HepG2 (cell line): Measurements from ENCODE around the gene PDILT. TPM values are rescaled to one million over a fixed set of nuclear protein-coding genes. Genes with fewer than 3 reads are reported as not detected.

ENCODE experiments used
- NFIC ChIP-seq: IDR thresholded peaks from 2 replicates; pipeline ENCODE4 v1.6.1; 2012; ENCODE audit warnings: mild to moderate bottlenecking, low read length, inconsistent platforms
- SP4 ChIP-seq: sonication (generic); formaldehyde crosslinking; IDR thresholded peaks from 2 replicates; pipeline ENCODE4 v1.8.1; 2023; ENCODE audit warnings: mild to moderate bottlenecking, missing genetic modification reagents
- SYNCRIP ChIP-seq: fragments of 200-400 bp; formaldehyde crosslinking; IDR thresholded peaks from 2 replicates; pipeline ENCODE4 v1.6.1; 2018; ENCODE audit warnings: mild to moderate bottlenecking, low read depth, low read length; ENCODE audit not compliant: insufficient read depth
- ZFP36 ChIP-seq: fragments of 150-350 bp; IDR thresholded peaks from 2 replicates; pipeline ENCODE4 v1.6.1; 2018; ENCODE audit warnings: borderline replicate concordance, low read length, low read depth; ENCODE audit not compliant: partially characterized antibody
- ZMYM3 ChIP-seq: sonication (generic); formaldehyde crosslinking; IDR thresholded peaks from 2 replicates; pipeline ENCODE4 v1.5.1; 2020; ENCODE audit warnings: mild to moderate bottlenecking, missing genetic modification reagents
- ZSCAN25 ChIP-seq: sonication (generic); formaldehyde crosslinking; IDR thresholded peaks from 2 replicates; pipeline ENCODE4 v1.8.0; 2022; ENCODE audit warnings: mild to moderate bottlenecking, missing genetic modification reagents
- polyA plus RNA-seq, 8 experiments: library from polyadenylated mRNA; depleted of rRNA in 3 of 8; stranded (reverse) in 7 of 8; unstranded in 1 of 8; fragments of >200 nt; fragmentation: Illumina TruSeq in 4 of 8; extraction: Trizol in 4 of 8; gene quantifications; 2 replicates each; pipeline versions ENCODE4 v1.2.1 to v1.2.3, GENCODE V29; 2011 to 2016; ENCODE audit warnings: low read depth in 4 of 8, missing spikeins in 1 of 8, mixed read lengths in 1 of 8; ENCODE audit not compliant: insufficient read depth in 1 of 8
- total RNA-seq, 5 experiments: library from RNA; depleted of rRNA; stranded (reverse); fragments of >200 nt; fragmentation: Illumina TruSeq; extraction: Trizol; gene quantifications; 2 replicates each; pipeline ENCODE4 v1.2.3, GENCODE V29; 2016; ENCODE audit warnings: low read depth in 1 of 5
- TF ChIP-seq, protein P1 (sequence below): sonication (generic); formaldehyde crosslinking; IDR thresholded peaks from 2 replicates; pipeline ENCODE4 v1.4.0; 2020; ENCODE audit warnings: low read depth, mild to moderate bottlenecking, missing genetic modification reagents
- TF ChIP-seq, protein P2 (sequence below): sonication (generic); formaldehyde crosslinking; IDR thresholded peaks from 2 replicates; pipeline ENCODE4 v1.5.0; 2020; ENCODE audit warnings: mild to moderate bottlenecking, missing genetic modification reagents, borderline replicate concordance
- TF ChIP-seq, protein P3 (sequence below): sonication (generic); formaldehyde crosslinking; IDR thresholded peaks from 2 replicates; pipeline ENCODE4 v1.8.0; 2022; ENCODE audit warnings: mild to moderate bottlenecking, missing genetic modification reagents
- TF ChIP-seq, protein P4 (sequence below): sonication (generic); formaldehyde crosslinking; IDR thresholded peaks from 2 replicates; pipeline ENCODE4 v1.5.1; 2020; ENCODE audit warnings: mild to moderate bottlenecking, missing genetic modification reagents, borderline replicate concordance

PDILT gene
- total and polyA plus RNA-seq, 2 of the 13 experiments (the other 11 are each of a cell fraction or from before 2014, with no cell fraction given) = not detected

DNA sequence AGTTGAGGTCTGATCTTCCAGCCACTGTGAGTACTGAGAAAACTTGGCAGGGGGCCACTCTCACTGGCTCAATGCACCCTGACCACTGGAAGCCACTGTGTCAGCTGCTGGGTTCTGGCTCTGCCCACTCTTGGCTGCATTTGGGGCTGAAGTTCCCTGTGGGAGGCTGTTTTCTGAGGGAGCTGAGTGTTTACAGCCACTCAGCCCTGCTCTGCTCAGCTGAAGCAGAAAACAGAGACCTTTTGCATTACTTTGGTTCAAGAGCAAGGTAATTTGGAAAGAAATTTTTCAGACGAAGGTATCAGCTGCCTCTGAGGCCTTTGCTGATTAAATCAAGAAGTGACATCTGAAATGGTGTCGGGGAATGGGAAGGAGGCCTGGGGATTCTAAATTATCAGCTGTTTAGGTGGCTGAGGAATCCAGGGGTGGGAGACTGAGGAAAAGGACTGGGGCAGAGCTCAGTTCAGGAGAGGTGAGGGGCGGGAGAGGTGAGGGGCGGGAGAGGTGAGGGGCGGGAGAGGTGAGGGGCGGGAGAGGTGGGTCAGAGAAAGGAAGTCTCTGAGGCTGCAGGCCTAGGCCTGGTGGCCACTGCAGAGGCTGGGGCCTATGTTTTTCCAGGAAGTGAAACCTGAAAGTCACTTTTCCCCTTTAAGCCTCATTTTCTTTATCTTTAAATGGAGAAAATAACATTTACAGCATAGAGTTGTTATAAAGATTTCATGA lies 5.0 kb upstream of the PDILT start, which contains the start of gene ACSM5 (continued):
- TF ChIP-seq SP4 (CRISPR knock-in tag) = peak; percentile 54; the same call in 1 of the 2 replicates
- TF ChIP-seq, protein P1, sequence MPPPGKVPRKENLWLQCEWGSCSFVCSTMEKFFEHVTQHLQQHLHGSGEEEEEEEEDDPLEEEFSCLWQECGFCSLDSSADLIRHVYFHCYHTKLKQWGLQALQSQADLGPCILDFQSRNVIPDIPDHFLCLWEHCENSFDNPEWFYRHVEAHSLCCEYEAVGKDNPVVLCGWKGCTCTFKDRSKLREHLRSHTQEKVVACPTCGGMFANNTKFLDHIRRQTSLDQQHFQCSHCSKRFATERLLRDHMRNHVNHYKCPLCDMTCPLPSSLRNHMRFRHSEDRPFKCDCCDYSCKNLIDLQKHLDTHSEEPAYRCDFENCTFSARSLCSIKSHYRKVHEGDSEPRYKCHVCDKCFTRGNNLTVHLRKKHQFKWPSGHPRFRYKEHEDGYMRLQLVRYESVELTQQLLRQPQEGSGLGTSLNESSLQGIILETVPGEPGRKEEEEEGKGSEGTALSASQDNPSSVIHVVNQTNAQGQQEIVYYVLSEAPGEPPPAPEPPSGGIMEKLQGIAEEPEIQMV (CRISPR knock-in tag) = no peak
- 0 out of 2 replicates have a peak, but pooled peaks have one; percentile 40 for TF ChIP-seq ZSCAN25 (CRISPR knock-in tag)
- no peak for TF ChIP-seq SYNCRIP
- TF ChIP-seq, protein P2, sequence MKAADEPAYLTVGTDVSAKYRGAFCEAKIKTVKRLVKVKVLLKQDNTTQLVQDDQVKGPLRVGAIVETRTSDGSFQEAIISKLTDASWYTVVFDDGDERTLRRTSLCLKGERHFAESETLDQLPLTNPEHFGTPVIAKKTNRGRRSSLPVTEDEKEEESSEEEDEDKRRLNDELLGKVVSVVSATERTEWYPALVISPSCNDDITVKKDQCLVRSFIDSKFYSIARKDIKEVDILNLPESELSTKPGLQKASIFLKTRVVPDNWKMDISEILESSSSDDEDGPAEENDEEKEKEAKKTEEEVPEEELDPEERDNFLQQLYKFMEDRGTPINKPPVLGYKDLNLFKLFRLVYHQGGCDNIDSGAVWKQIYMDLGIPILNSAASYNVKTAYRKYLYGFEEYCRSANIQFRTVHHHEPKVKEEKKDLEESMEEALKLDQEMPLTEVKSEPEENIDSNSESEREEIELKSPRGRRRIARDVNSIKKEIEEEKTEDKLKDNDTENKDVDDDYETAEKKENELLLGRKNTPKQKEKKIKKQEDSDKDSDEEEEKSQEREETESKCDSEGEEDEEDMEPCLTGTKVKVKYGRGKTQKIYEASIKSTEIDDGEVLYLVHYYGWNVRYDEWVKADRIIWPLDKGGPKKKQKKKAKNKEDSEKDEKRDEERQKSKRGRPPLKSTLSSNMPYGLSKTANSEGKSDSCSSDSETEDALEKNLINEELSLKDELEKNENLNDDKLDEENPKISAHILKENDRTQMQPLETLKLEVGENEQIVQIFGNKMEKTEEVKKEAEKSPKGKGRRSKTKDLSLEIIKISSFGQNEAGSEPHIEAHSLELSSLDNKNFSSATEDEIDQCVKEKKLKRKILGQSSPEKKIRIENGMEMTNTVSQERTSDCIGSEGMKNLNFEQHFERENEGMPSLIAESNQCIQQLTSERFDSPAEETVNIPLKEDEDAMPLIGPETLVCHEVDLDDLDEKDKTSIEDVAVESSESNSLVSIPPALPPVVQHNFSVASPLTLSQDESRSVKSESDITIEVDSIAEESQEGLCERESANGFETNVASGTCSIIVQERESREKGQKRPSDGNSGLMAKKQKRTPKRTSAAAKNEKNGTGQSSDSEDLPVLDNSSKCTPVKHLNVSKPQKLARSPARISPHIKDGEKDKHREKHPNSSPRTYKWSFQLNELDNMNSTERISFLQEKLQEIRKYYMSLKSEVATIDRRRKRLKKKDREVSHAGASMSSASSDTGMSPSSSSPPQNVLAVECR (CRISPR knock-in tag) = no peak; the same call in 1 of the 2 replicates
- TF ChIP-seq NFIC = peak; percentile 49; the same call in 1 of the 2 replicates
- TF ChIP-seq, protein P3, sequence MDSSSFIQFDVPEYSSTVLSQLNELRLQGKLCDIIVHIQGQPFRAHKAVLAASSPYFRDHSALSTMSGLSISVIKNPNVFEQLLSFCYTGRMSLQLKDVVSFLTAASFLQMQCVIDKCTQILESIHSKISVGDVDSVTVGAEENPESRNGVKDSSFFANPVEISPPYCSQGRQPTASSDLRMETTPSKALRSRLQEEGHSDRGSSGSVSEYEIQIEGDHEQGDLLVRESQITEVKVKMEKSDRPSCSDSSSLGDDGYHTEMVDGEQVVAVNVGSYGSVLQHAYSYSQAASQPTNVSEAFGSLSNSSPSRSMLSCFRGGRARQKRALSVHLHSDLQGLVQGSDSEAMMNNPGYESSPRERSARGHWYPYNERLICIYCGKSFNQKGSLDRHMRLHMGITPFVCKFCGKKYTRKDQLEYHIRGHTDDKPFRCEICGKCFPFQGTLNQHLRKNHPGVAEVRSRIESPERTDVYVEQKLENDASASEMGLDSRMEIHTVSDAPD (CRISPR knock-in tag) = no peak
- TF ChIP-seq, protein P4, sequence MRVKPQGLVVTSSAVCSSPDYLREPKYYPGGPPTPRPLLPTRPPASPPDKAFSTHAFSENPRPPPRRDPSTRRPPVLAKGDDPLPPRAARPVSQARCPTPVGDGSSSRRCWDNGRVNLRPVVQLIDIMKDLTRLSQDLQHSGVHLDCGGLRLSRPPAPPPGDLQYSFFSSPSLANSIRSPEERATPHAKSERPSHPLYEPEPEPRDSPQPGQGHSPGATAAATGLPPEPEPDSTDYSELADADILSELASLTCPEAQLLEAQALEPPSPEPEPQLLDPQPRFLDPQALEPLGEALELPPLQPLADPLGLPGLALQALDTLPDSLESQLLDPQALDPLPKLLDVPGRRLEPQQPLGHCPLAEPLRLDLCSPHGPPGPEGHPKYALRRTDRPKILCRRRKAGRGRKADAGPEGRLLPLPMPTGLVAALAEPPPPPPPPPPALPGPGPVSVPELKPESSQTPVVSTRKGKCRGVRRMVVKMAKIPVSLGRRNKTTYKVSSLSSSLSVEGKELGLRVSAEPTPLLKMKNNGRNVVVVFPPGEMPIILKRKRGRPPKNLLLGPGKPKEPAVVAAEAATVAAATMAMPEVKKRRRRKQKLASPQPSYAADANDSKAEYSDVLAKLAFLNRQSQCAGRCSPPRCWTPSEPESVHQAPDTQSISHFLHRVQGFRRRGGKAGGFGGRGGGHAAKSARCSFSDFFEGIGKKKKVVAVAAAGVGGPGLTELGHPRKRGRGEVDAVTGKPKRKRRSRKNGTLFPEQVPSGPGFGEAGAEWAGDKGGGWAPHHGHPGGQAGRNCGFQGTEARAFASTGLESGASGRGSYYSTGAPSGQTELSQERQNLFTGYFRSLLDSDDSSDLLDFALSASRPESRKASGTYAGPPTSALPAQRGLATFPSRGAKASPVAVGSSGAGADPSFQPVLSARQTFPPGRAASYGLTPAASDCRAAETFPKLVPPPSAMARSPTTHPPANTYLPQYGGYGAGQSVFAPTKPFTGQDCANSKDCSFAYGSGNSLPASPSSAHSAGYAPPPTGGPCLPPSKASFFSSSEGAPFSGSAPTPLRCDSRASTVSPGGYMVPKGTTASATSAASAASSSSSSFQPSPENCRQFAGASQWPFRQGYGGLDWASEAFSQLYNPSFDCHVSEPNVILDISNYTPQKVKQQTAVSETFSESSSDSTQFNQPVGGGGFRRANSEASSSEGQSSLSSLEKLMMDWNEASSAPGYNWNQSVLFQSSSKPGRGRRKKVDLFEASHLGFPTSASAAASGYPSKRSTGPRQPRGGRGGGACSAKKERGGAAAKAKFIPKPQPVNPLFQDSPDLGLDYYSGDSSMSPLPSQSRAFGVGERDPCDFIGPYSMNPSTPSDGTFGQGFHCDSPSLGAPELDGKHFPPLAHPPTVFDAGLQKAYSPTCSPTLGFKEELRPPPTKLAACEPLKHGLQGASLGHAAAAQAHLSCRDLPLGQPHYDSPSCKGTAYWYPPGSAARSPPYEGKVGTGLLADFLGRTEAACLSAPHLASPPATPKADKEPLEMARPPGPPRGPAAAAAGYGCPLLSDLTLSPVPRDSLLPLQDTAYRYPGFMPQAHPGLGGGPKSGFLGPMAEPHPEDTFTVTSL (CRISPR knock-in tag) = 0 out of 2 replicates have a peak, but pooled peaks have one; percentile 21
- peak; percentile 40; the same call in 1 of the 2 replicates for TF ChIP-seq ZMYM3 (CRISPR knock-in tag)
- no peak for TF ChIP-seq ZFP36
